ENCODE measurements around the gene MIOX. TPM values are rescaled to one million over a fixed set of nuclear protein-coding genes. Genes with fewer than 3 reads are reported as not detected.

MIOX gene
- total and polyA plus RNA-seq, 2 of the 13 experiments (the other 11 are each of a cell fraction or from before 2014, with no cell fraction given), result 1.5 to 2.9 TPM

DNA sequence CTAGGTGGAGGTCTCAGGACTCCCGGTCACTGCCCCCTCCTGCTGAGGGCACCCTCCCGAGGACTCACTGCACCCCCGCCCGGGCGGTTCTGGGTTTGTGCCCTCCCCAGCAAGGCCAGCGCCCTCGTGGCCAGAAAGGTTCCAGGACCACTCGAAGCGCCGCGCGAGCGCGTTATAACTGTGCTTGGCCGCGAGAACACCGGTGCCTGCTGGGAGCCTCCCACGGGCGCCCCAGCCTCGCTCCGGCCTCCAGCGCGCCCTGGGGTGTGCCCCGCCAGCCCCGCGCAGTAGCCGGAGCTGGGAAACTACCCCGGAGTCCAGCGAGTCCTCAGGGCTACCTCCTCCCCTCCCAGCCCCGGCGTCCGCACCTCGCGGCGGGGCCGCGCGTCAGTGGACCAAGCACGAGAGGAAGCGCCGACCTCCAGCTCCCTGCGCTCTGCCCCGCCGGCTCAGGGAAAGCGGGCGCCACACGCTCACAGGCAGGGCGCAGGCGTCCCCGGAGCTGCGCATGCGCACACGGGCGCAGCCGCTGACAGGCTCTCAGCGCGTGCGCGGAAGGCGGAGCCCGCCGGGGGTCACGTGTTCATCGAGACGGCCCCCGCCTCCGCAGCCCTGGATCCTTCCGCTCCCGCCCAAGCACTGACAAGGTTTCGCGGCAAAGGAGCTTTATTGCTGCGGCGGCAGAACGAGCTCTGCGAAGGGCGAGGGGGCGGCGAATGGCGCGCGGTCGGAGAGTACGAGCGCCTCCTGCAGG lies 38.6 kb downstream of the MIOX start, which contains the start of gene SCO2 (continued):
- peak; percentile 33; the same call in 1 of the 2 replicates for TF ChIP-seq ZNF709 (CRISPR knock-in tag; IDR thresholded peaks at IDR 0.05)
- no peak; the same call in none of the 2 replicates for TF ChIP-seq ATF7-NPFF (CRISPR knock-in tag; IDR thresholded peaks at IDR 0.05; ENCODE audit: low read depth)
- TF ChIP-seq ZNF20 (CRISPR knock-in tag; IDR thresholded peaks at IDR 0.05), result peak; percentile 23; the same call in 1 of the 2 replicates
- TF ChIP-seq, protein P1, sequence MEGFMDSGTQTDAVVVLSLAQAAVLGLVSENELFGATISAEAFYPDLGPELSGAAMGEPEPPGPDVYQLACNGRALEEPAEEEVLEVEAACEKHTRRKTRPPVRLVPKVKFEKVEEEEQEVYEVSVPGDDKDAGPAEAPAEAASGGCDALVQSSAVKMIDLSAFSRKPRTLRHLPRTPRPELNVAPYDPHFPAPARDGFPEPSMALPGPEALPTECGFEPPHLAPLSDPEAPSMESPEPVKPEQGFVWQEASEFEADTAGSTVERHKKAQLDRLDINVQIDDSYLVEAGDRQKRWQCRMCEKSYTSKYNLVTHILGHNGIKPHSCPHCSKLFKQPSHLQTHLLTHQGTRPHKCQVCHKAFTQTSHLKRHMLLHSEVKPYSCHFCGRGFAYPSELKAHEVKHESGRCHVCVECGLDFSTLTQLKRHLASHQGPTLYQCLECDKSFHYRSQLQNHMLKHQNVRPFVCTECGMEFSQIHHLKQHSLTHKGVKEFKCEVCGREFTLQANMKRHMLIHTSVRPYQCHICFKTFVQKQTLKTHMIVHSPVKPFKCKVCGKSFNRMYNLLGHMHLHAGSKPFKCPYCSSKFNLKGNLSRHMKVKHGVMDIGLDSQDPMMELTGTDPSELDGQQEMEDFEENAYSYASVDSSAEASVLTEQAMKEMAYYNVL (CRISPR knock-in tag; IDR thresholded peaks at IDR 0.05; ENCODE audit: borderline replicate concordance), result peak; percentile 81; the same call in 1 of the 2 replicates
- no peak for TF ChIP-seq SMARCC2 (IDR thresholded peaks at IDR 0.05)
- peak; percentile 60 for TF ChIP-seq ZFY (CRISPR knock-in tag; IDR thresholded peaks at IDR 0.05)
- no peak for TF ChIP-seq KLF15 (CRISPR knock-in tag; IDR thresholded peaks at IDR 0.05; ENCODE audit: borderline replicate concordance)
- no peak for TF ChIP-seq NFYC (CRISPR knock-in tag; IDR thresholded peaks at IDR 0.05)
- TF ChIP-seq, protein P2, sequence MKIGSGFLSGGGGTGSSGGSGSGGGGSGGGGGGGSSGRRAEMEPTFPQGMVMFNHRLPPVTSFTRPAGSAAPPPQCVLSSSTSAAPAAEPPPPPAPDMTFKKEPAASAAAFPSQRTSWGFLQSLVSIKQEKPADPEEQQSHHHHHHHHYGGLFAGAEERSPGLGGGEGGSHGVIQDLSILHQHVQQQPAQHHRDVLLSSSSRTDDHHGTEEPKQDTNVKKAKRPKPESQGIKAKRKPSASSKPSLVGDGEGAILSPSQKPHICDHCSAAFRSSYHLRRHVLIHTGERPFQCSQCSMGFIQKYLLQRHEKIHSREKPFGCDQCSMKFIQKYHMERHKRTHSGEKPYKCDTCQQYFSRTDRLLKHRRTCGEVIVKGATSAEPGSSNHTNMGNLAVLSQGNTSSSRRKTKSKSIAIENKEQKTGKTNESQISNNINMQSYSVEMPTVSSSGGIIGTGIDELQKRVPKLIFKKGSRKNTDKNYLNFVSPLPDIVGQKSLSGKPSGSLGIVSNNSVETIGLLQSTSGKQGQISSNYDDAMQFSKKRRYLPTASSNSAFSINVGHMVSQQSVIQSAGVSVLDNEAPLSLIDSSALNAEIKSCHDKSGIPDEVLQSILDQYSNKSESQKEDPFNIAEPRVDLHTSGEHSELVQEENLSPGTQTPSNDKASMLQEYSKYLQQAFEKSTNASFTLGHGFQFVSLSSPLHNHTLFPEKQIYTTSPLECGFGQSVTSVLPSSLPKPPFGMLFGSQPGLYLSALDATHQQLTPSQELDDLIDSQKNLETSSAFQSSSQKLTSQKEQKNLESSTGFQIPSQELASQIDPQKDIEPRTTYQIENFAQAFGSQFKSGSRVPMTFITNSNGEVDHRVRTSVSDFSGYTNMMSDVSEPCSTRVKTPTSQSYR (CRISPR knock-in tag; IDR thresholded peaks at IDR 0.05; ENCODE audit: borderline replicate concordance), result no peak; the same call in 1 of the 2 replicates
- no peak for TF ChIP-seq ZNF878 (CRISPR knock-in tag; IDR thresholded peaks at IDR 0.05)
- no peak; the same call in none of the 2 replicates for TF ChIP-seq ZBTB20 (CRISPR knock-in tag; IDR thresholded peaks at IDR 0.05; ENCODE audit: borderline replicate concordance, low read depth)
- TF ChIP-seq, protein P3, sequence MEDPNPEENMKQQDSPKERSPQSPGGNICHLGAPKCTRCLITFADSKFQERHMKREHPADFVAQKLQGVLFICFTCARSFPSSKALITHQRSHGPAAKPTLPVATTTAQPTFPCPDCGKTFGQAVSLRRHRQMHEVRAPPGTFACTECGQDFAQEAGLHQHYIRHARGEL (CRISPR knock-in tag; IDR thresholded peaks at IDR 0.05), result no peak; the same call in 1 of the 2 replicates
- peak; percentile 67; the same call in 1 of the 2 replicates for TF ChIP-seq ZNF572 (CRISPR knock-in tag; IDR thresholded peaks at IDR 0.05)
- TF ChIP-seq, protein P4, sequence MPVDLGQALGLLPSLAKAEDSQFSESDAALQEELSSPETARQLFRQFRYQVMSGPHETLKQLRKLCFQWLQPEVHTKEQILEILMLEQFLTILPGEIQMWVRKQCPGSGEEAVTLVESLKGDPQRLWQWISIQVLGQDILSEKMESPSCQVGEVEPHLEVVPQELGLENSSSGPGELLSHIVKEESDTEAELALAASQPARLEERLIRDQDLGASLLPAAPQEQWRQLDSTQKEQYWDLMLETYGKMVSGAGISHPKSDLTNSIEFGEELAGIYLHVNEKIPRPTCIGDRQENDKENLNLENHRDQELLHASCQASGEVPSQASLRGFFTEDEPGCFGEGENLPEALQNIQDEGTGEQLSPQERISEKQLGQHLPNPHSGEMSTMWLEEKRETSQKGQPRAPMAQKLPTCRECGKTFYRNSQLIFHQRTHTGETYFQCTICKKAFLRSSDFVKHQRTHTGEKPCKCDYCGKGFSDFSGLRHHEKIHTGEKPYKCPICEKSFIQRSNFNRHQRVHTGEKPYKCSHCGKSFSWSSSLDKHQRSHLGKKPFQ (CRISPR knock-in tag; IDR thresholded peaks at IDR 0.05; ENCODE audit: insufficient replicate concordance), result peak; percentile 44
- peak; percentile 94; the same call in 1 of the 2 replicates for TF ChIP-seq ZNF546 (CRISPR knock-in tag; conservative IDR thresholded peaks at IDR 0.05)
- TF ChIP-seq KDM5A (IDR thresholded peaks at IDR 0.05; ENCODE audit: borderline replicate concordance, low read length), result no peak
- TF ChIP-seq NR3C1 (CRISPR knock-in tag; IDR thresholded peaks at IDR 0.05), result no peak
- TF ChIP-seq, protein P5, sequence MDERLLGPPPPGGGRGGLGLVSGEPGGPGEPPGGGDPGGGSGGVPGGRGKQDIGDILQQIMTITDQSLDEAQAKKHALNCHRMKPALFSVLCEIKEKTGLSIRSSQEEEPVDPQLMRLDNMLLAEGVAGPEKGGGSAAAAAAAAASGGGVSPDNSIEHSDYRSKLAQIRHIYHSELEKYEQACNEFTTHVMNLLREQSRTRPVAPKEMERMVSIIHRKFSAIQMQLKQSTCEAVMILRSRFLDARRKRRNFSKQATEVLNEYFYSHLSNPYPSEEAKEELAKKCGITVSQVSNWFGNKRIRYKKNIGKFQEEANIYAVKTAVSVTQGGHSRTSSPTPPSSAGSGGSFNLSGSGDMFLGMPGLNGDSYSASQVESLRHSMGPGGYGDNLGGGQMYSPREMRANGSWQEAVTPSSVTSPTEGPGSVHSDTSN (CRISPR knock-in tag; IDR thresholded peaks at IDR 0.05), result no peak
- TF ChIP-seq ZNF549 (CRISPR knock-in tag; IDR thresholded peaks at IDR 0.05), result 0 out of 2 replicates have a peak, but pooled peaks have one; percentile 44
